HG02943 (cell line): ENCODE measurements around the gene SOX9.
"Not testable (repeated sequence)": the region's sequence is repeated elsewhere in the genome, so short reads cannot be mapped to it uniquely, and the experiment has no call there.

Source experiments
- ATAC-seq: cut with Tn5 transposase; IDR thresholded peaks from one replicate; pipeline ENCODE4 v1.9.1; 2021; ENCODE audit warnings: mild to moderate bottlenecking, low read depth, moderate library complexity; ENCODE audit not compliant: unreplicated experiment

Gene SOX9

DNA sequence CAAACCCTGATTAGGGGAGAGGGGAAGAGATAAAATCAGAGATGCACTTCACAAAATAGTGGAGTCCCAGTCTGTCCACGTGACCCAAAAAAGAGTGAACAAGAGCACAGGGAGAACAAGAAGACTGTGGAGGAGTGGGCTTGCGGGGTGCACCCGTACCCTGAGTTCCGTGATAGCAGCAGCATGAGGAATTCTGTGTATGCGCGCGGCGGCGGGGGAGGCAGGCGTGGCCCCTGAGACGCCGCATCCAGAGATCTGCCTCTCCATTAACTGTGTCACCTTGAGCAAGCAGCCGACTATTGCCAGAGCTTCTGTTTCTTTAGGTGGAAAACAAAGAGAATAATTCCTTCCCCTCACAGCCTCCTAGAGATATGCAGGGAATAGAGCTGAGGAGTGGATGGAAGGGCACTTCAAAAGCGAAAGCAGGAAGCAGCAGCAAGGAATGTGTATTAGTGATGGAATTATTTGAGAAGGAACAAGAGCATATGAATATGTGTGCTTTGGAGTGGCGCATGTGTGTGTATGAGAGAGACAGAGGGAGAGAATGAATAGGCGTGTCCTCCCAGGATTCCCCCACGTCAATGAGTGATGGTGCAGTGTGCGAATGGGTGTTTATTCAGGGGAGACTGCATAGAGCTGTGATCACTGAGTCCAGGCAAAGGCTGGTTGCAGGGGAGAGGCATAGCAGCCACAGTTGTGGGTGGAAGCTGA is 10.4 kb upstream of the SOX9 start:
- no peak for ATAC-seq

DNA sequence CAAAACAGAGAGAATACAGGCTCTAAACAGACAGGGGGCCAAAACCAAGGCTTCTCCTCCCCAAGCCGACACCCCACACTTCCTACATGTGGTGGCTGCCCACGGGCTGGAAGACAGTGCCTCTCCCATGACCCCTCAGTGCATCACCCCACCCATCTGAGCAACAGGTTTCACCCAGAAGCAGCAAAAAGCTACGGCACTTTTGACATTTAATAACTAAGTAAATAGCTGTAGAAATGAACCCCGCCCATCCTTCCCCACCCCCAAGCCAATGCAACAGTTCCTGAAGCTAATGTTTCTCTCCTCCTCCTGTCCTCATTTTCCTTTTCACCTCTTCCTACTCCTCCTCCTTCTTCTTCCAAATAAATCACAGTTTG is 9.9 kb upstream of the SOX9 start:
- ATAC-seq: no peak

DNA sequence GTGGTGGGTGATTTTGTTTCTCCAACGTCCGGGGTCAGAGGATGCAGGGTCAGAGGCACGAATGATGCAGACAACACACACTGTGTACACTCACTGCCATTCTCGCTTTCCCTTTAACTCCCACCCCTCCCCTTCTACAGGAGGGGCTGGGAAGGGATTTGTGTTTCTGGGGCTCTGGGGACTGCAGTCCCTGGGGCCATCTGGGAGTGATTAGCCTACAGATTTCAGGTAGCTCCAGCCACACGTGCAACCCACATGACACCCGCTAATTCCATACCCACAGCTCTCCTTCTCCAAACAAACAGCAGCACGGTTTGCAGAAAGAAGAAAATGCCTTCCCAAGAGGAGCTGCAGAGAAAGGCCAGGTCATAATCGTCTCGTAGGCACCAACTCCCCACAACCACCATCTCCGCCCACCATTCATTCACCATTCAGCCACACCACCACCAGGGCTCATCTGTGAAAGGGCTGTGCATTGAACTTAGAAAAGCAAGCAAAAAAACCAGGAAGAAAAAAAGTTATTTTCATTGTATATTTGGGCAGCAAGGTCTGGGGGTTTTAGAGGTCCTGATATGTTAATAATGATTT is 9.4 kb upstream of the SOX9 start:
- ATAC-seq: no peak

DNA sequence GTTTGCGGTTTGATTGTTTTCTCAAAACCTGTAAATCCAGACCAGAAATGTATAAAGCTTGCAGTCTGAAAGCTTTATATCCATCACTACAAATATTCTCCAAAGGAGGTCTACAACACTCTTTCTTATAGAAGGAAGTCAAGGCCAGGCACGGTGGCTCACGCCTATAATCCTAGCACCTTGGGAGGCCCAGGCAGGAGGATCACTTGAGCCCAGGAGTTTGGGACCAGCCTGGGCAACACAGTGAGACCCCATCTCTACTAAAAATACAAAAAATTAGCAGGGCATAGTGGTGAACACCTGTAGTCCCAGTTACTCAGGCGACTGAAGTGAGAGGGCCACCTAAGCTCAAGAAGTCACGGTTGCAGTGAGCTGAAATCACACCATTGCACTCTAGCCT is 8.9 kb upstream of the SOX9 start:
- ATAC-seq: not testable (repeated sequence)

DNA sequence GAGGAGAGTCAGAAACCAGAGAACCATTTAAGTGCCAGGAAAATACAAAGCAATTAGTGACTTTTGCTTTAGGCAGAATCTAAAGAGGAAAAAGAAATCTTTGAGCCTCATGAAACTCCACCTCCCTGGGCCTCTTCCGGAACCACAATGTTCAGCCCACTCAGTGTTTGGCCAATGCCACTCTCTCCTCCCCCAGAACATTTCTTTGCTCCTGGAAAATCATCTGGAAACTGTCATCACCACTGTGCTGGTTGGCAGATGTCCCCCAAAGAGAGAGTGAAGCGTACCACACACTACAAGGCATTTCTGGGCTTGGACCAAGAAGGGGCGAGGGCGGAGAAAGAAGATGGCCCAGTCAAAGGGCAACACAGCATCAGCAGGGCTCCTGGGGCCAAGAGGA is 7.1 kb upstream of the SOX9 start:
- no peak for ATAC-seq

DNA sequence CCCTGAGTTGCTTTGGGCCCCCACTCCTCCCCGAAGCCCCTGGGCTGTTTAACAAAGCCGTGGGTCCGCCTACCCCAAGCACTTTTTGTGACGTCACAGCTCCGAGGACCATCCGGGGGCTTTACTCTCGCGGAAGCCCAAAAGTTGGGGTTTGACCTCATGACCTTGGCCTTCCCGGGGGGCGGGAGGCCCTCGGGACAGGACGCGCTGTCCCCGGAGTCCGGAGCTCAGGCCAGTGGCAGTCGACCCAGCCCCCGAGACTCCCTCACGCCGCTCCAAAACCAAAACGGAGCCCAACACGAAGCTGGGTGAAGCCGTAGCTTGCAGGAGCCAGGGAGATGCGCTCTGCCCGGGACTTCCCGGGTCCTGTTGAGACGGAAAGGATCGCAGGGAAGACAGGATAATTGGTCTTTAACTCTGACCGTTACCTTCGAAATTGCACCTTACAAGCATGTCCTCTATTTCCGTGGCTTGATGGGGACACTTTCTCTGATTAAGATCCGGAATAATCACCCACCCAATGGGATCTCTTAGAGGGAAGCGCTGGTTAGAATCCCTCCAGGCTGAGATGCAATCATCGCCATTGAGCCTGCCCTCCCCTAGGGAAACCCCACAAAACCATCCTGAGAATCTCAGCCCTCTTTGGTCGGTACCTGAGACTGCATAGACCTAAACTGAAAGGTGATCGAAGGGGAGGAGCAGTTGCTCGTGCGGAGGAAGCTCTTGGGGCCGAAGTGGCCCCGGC is 4.9 kb upstream of the SOX9 start:
- ATAC-seq: no peak

DNA sequence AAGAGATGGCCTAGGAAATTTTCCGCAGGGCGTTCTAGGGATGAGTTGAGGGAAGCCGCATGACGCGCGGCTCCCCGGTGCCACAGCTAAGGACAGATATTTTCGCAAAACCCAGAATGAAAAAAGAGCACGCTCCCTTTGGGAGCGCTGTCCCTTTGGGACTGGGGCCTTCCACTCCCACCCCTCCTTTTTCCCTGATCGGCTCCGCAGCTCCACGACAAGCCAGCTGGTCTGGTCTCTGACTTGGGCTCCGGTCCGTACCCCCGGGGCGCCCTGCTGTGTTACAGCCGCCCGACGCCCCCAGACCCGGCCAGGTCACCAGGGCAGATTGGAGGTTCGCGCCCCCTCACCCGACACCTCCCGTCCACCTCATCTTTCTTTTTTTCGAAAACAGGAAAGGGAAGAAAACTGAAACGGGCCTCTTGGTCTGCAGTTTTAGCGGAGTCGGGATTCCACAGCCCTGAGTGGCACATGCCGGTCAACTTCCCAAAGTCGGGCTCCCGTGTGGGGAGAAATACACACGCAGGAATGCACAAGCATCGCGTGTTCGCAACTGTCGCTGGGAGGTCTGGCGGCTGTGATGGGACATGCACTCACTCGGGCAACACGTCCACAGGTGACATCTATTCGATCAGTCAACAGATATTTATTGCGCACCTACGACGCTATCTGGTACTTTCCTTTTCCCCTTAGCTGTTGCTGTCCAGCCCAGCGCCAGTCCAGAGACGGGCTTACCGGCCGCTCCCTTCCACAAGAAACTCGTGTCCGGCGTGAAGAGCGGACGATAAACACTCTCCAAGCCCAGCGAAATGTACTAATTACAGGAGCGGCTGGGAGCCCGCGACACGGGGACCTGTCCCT is 3.9 kb upstream of the SOX9 start:
- ATAC-seq: no peak

DNA sequence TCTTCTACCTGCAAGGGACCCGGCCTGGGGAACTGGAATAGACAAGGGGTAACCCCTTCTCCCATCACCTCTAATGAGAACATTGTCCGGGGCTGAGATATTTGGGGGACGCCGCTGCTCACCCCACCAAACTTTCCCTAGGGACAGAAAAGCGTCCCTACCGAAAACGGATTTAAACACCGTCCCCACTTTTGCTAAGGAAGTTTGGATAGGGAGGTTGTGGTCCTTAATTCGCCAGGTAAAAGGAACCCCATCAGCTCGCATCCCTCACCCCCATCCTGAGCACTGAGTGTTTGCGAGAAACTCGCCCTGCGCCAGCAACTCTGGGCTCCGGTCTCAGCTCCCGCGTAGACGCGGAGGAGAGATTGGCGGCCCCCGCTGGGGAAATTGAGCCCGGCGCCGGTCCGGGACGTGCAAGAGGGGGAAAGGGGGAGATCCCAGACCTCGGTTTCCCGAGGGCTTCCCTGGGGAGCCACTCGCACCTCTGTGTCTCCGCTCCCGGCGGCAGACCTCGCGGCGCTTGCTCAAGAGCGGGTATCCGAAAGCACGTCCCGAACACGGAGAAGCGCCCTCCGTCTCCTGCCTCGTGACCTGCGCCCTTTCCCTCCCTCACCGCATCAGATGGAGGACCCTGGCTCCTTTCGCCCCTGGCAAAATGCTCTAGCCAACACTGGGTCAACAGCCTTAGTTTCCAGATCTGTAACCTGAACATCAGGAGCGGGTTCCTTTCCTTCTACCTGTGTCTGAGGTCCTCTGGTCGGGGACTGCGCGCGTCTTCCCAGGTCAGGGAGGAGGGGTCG is 3.1 kb upstream of the SOX9 start:
- ATAC-seq: no peak

DNA sequence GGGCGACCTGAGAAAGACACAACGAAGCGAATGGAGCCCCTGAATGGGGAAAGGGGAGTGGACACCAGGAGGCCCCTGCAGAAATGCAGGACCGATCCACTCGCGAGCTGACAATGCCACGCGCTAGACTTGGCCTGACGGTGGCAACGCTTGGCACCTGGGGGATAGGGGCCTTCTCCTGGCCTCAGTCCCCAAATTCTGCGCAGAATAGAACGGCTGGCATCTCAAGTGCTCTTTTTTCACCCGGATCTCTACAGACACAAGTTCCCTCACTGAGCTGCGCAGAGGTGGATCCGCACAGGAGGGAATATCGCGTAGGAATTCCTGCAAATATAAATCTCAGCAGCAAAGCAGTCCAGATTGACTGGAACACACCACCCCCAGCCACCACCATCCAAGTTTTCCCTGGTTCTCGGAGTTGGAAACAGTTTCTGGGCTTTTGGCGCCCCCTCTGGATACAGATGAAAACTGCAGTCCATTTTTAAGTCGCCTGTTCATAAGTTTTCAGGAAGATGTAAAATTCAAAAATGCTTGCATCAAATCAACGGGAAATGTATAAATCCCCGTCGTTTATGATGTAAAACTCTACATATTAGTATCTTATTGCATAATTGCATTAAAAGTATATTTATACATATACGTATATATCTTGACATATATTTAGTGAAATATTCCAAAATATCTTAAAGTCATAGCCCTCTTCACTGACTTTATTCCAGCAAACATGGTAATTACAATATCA is 2.3 kb upstream of the SOX9 start:
- ATAC-seq: no peak

DNA sequence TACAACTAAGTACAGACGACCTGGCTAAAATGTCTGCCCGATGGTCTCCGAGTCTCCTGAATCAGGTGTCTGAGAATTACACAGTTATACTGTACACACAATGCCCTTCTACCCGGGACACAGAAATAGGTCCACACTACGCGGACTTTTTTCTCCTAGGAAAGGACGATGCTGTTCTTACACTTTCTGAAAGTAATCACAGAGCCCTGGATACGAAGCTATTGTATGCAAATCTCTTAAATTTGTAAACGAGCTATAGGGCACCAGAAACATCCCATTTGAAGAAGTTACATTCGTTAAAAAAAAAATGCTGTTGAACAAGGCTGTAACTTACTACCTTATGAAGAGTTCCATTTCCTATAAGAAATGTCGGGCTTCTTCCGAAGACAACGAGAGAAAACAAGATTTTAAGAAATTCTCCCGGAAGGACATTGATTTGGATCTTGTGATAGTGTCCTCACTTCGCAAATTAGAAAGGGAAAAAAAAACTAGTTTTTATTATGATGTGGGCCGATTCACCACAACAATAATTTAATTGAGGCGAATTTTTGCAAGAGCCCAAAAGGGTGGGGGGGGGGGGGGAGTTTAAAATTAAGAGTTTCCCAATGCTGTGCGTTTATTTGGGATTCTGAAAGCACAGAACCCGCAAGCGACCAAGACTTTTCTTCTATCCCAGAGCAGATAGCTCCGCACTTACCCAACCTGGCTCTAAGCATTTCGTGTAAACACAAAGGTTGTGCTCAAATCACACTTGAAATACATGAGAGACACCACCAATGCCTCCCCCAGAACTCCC is 1.5 kb upstream of the SOX9 start:
- no peak for ATAC-seq

DNA sequence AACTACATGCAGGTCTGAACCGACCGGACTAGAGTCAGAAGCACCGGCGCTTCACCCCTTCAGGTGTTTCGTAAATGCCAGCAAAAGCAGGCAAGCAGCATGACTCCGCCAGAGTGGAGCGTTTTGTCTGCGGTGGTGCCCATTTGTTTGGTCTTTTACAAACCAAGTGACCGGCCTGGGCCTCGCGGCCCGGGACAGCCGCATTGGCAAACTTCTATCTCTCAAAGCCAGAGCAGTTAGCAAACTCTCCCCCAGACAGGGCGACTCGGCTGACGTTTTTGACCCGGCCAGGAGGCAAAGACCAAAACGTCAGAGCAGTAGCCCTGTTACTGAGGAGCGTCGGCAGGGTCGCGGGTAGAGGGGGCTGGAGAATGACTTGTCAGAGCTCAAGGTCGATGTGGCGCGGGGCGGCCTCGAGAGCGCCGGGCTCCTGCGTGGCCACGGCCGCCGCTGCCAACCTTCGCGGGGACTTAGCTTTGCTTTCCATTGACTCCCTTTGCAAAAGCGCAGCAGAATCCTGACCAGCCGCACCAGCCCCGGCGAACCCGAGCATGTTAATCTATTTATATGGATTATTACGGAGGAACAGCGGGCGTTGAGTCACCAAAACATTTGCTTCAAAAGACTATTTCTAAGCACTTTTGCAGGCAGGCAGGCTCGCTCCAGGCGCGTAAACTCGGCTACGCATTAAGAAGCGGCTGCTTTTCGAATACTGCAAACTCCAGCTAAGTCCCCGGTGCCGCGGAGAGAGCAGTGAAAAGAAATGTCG is 763 bp upstream of the SOX9 start:
- no peak for ATAC-seq

DNA sequence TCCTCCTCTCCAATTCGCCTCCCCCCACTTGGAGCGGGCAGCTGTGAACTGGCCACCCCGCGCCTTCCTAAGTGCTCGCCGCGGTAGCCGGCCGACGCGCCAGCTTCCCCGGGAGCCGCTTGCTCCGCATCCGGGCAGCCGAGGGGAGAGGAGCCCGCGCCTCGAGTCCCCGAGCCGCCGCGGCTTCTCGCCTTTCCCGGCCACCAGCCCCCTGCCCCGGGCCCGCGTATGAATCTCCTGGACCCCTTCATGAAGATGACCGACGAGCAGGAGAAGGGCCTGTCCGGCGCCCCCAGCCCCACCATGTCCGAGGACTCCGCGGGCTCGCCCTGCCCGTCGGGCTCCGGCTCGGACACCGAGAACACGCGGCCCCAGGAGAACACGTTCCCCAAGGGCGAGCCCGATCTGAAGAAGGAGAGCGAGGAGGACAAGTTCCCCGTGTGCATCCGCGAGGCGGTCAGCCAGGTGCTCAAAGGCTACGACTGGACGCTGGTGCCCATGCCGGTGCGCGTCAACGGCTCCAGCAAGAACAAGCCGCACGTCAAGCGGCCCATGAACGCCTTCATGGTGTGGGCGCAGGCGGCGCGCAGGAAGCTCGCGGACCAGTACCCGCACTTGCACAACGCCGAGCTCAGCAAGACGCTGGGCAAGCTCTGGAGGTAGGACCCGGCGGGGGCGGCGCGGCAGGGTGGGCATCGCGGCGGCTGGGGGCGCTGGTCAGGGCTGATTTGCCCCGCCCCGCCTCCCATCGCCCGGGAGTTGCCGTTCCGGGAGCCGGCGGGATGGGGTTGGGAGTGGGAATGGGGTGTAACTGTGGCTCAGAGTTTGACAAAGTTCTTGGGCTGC is 567 bp downstream of the SOX9 start:
- ATAC-seq: peak; percentile 4

DNA sequence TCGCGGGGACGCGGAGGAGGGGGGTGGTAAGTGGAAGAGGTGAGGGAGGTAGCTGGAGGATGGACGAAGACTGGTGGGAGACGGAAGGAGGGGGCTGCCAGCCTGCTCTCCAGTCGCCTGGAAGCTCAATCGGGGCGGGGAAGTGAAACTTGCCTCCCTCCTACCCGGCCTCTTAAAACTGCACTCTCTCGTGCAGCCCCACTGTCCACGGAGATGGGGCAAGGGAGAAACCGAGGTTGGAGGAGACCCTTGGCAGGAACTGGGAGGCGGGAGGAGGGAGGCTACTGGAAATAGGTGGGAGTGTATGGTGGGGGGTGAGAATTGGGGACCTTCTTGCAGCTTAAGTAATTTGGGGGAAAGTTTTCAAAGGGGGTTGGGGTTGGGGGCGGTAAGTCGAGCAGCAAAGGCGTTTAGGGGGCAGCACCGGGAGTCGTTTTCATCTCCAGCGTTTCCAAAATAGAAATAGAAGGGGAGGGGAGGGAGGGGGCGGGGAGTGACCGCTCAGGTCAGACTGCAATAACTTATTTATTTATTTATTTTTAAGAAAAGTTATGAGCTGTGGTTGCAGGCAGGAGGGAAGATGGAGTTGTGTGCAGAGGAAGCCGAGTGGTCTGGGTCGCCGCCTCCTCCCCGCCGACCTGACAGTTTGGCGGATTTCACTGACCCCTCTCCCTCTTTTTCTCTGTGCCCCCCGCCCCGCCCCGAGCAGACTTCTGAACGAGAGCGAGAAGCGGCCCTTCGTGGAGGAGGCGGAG is 1.4 kb downstream of the SOX9 start:
- ATAC-seq: no peak

DNA sequence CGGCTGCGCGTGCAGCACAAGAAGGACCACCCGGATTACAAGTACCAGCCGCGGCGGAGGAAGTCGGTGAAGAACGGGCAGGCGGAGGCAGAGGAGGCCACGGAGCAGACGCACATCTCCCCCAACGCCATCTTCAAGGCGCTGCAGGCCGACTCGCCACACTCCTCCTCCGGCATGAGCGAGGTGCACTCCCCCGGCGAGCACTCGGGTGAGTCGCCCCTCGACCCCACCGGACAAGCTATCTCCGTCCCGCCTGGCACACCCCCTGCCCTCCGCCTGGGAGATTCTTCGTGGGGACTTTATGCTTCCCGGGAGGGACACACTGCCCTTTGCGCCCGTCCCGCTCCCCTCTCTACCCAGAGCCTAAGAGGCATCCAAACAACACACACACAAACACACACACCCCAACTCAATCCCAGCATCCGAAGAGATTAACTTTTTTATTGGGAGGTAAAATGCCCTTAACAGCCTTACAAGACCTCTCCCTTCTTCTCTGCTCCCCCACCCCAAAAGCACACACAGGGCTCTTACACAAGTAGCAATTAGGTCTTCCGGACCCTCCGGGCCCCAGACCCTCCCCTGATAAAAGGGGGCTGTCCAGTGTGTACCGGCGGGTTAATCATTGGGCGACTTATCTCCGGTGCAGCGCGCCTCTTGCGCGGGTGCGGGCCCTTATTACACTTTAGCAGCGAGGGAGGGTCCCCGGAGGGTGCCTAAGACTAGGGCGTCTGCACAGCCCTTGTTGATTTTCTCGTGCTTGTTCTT is 2.1 kb downstream of the SOX9 start:
- ATAC-seq: no peak

DNA sequence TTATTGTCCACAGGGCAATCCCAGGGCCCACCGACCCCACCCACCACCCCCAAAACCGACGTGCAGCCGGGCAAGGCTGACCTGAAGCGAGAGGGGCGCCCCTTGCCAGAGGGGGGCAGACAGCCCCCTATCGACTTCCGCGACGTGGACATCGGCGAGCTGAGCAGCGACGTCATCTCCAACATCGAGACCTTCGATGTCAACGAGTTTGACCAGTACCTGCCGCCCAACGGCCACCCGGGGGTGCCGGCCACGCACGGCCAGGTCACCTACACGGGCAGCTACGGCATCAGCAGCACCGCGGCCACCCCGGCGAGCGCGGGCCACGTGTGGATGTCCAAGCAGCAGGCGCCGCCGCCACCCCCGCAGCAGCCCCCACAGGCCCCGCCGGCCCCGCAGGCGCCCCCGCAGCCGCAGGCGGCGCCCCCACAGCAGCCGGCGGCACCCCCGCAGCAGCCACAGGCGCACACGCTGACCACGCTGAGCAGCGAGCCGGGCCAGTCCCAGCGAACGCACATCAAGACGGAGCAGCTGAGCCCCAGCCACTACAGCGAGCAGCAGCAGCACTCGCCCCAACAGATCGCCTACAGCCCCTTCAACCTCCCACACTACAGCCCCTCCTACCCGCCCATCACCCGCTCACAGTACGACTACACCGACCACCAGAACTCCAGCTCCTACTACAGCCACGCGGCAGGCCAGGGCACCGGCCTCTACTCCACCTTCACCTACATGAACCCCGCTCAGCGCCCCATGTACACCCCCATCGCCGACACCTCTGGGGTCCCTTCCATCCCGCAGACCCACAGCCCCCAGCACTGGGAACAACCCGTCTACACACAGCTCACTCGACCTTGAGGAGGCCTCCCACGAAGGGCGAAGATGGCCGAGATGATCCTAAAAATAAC is 3.0 kb downstream of the SOX9 start:
- ATAC-seq: no peak
